Measurements from ENCODE around the gene BLVRA.

DNA sequence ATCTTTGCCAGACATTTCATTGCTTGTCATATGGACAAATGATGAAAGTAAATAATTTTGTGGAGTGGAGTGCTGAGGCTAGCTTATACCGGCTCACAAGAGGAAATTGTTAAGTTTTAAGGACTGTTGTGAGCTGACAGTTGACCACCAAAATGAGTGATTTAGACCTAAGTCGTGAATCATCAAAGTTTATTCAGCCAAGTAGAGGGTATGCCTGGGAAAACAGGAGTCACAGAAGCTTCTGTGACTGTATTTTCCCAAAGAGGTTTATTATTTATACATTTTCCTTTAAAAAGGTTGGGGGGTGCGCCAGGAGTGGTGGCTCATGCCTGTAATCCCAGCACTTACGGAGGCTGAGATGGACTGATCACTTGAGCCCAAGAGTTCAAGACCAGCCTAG lies 89.0 kb downstream of the BLVRA start:
- TF ChIP-seq POLR2AphosphoS5 (IDR thresholded peaks at IDR 0.05), result no peak
- TF ChIP-seq, protein P1, sequence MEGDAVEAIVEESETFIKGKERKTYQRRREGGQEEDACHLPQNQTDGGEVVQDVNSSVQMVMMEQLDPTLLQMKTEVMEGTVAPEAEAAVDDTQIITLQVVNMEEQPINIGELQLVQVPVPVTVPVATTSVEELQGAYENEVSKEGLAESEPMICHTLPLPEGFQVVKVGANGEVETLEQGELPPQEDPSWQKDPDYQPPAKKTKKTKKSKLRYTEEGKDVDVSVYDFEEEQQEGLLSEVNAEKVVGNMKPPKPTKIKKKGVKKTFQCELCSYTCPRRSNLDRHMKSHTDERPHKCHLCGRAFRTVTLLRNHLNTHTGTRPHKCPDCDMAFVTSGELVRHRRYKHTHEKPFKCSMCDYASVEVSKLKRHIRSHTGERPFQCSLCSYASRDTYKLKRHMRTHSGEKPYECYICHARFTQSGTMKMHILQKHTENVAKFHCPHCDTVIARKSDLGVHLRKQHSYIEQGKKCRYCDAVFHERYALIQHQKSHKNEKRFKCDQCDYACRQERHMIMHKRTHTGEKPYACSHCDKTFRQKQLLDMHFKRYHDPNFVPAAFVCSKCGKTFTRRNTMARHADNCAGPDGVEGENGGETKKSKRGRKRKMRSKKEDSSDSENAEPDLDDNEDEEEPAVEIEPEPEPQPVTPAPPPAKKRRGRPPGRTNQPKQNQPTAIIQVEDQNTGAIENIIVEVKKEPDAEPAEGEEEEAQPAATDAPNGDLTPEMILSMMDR (IDR thresholded peaks at IDR 0.05), result no peak

All from upper lobe of left lung (tissue), 4 donors.